HCT116 (cell line): Measurements from ENCODE around the gene ASIC1. TPM values are rescaled to one million over a fixed set of nuclear protein-coding genes. Genes with fewer than 3 reads are reported as not detected.

Source experiments
- ATAC-seq: fragments of 200-7000 bp; cut with Tn5 transposase; 2 replicates; pipeline ENCODE4 v1.9.1; 2020; ENCODE audit warnings: mild to moderate bottlenecking, moderate library complexity
- BruUV-seq: library from RNA; stranded (reverse); fragments of 400-500 nt; replicated peaks from 2 replicates; lab custom pipeline; 2021; lab: Mats Ljungman, UMichigan
- CTCF ChIA-PET: fragments of 300-600 bp; sonication (Branson Sonifier 250); formaldehyde crosslinking; loops from one replicate; lab custom pipeline; 2021; ENCODE audit warnings: antibody characterized with exemption; lab: Charles Lee
- POLR2A ChIA-PET: fragments of 300-600, 350-600 bp; sonication (Branson Sonifier 250); formaldehyde crosslinking; loops from one replicate; lab custom pipeline; 2021; ENCODE audit warnings: antibody characterized with exemption; lab: Charles Lee
- RAD21 ChIA-PET, 2 experiments: fragments of 300-600 bp; sonication (Branson Sonifier 250); formaldehyde crosslinking; loops; one replicate each; lab custom pipeline; 2023; ENCODE audit warnings: low total read pairs in 2 of 2; ENCODE audit not compliant: uncharacterized antibody in 2 of 2, unreplicated experiment in 2 of 2, low non-redundant PET in 1 of 2; lab: Charles Lee
- DNase-seq: peaks from one replicate; pipeline ENCODE4 v3.0.0-alpha.2; 2010; ENCODE audit warnings: low read depth, low spot score
- H2AFZ ChIP-seq: fragments of 200-600 bp; shearing (Covaris generic), sonication (generic); 2 replicates; pipeline ENCODE4 v1.6.1; 2017; ENCODE audit warnings: low read depth, mixed run types, mixed read lengths, antibody characterized with exemption, low read length; ENCODE audit not compliant: poor library complexity, severe bottlenecking
- H3K27ac ChIP-seq: 2 replicates; pipeline ENCODE4 v1.5.1; 2012; ENCODE audit warnings: low read depth, low read length
- H3K27me3 ChIP-seq: fragments of 200-600 bp; sonication (generic); 2 replicates; pipeline ENCODE4 v1.6.1; 2016; ENCODE audit warnings: mixed run types, low read length, mixed read lengths; ENCODE audit not compliant: insufficient read depth
- H3K36me3 ChIP-seq, 2 experiments: fragments of 200-500 bp in 1 of 2; fragments of 200-600 bp in 1 of 2; sonication (Bioruptor generic) in 1 of 2; sonication (generic) in 1 of 2; 2 replicates each; pipeline versions ENCODE4 v1.5.1 to v1.6.1; 2014 to 2016; ENCODE audit warnings: low read length in 2 of 2, inconsistent platforms in 1 of 2, mixed read lengths in 1 of 2, mixed run types in 1 of 2; ENCODE audit not compliant: insufficient read depth in 2 of 2, control insufficient read depth in 1 of 2
- H3K4me1 ChIP-seq, 2 experiments: fragments of 200-600 bp in 1 of 2; sonication (generic) in 1 of 2; 2 replicates each; pipeline versions ENCODE4 v1.5.1 to v1.6.1; 2012 to 2017; ENCODE audit warnings: low read length in 2 of 2, inconsistent platforms in 1 of 2, mild to moderate bottlenecking in 1 of 2, mixed read lengths in 1 of 2, mixed run types in 1 of 2, moderate library complexity in 1 of 2; ENCODE audit not compliant: insufficient read depth in 2 of 2, control insufficient read depth in 1 of 2
- H3K4me2 ChIP-seq: fragments of 200-600 bp; sonication (generic); 2 replicates; pipeline ENCODE4 v1.6.1; 2017; ENCODE audit warnings: mixed run types, low read length, mixed read lengths
- H3K4me3 ChIP-seq, 2 experiments: fragments of 200-600 bp in 1 of 2; sonication (generic) in 1 of 2; replicated peaks in 1 of 2; 2 replicates each; pipeline ENCODE4 v1.5.1; 2011 to 2016; ENCODE audit warnings: low read length in 2 of 2, control low read depth in 1 of 2, low read depth in 1 of 2, mild to moderate bottlenecking in 1 of 2, mixed read lengths in 1 of 2, mixed run types in 1 of 2
- H3K79me2 ChIP-seq: fragments of 200-600 bp; sonication (generic); 2 replicates; pipeline ENCODE4 v1.6.1; 2017; ENCODE audit warnings: mild to moderate bottlenecking, mixed run types, low read length, moderate library complexity, mixed read lengths; ENCODE audit not compliant: insufficient read depth
- H3K9ac ChIP-seq: fragments of 200-600 bp; sonication (generic); 2 replicates; pipeline ENCODE4 v1.6.1; 2016; ENCODE audit warnings: low read length, mixed read lengths
- H3K9me2 ChIP-seq: fragments of 200-600 bp; sonication (generic), shearing (Covaris generic); 2 replicates; pipeline ENCODE4 v1.6.1; 2017; ENCODE audit warnings: mixed run types, mild to moderate bottlenecking, moderate library complexity; ENCODE audit not compliant: insufficient read depth
- H3K9me3 ChIP-seq, 2 experiments: fragments of 200-500 bp in 1 of 2; fragments of 200-600 bp in 1 of 2; sonication (Bioruptor generic) in 1 of 2; sonication (generic) in 1 of 2; 2 replicates each; pipeline ENCODE4 v1.6.1; 2014 to 2017; ENCODE audit warnings: low read length in 2 of 2, mixed read lengths in 2 of 2, inconsistent platforms in 1 of 2, low read depth in 1 of 2, mild to moderate bottlenecking in 1 of 2, mixed run types in 1 of 2, moderate library complexity in 1 of 2; ENCODE audit not compliant: control insufficient read depth in 1 of 2, insufficient read depth in 1 of 2
- H4K20me1 ChIP-seq: fragments of 200-600 bp; sonication (generic), shearing (Covaris generic); 2 replicates; pipeline ENCODE4 v1.6.1; 2017; ENCODE audit warnings: mixed run types, mild to moderate bottlenecking, moderate library complexity; ENCODE audit not compliant: insufficient read depth
- CBX3 ChIP-seq: IDR thresholded peaks from 2 replicates; pipeline ENCODE4 v1.6.1; 2012; ENCODE audit warnings: low read depth
- CTCF ChIP-seq, 3 experiments: fragments of 200-600 bp in 1 of 3; sonication (generic) in 1 of 3; IDR thresholded peaks in 2 of 3; conservative IDR thresholded peaks in 1 of 3; 2 replicates each; pipeline ENCODE4 v1.5.1; 2012 to 2017; ENCODE audit warnings: low read depth in 2 of 3, low read length in 2 of 3, antibody characterized with exemption in 1 of 3, borderline replicate concordance in 1 of 3, control low read depth in 1 of 3, mild to moderate bottlenecking in 1 of 3, mixed read lengths in 1 of 3, mixed run types in 1 of 3, moderate library complexity in 1 of 3; ENCODE audit not compliant: insufficient read depth in 1 of 3
- EGR1 ChIP-seq: IDR thresholded peaks from 2 replicates; pipeline ENCODE4 v1.6.1; 2012; ENCODE audit warnings: low read depth
- EZH2 ChIP-seq: fragments of 200-600 bp; sonication (generic); IDR thresholded peaks from 2 replicates; pipeline ENCODE4 v1.6.1; 2017; ENCODE audit warnings: antibody characterized with exemption, mixed run types
- FOSL1 ChIP-seq: IDR thresholded peaks from 2 replicates; pipeline ENCODE4 v1.6.1; 2012; ENCODE audit warnings: low read depth
- JUND ChIP-seq: IDR thresholded peaks from 2 replicates; pipeline ENCODE4 v1.6.1; 2012
- MAX ChIP-seq: IDR thresholded peaks from 2 replicates; pipeline ENCODE4 v1.6.1; 2012
- POLR2AphosphoS5 ChIP-seq: IDR thresholded peaks from 2 replicates; pipeline ENCODE4 v1.6.1; 2011; ENCODE audit warnings: mild to moderate bottlenecking, low read depth, low read length, moderate library complexity
- RAD21 ChIP-seq: IDR thresholded peaks from 2 replicates; pipeline ENCODE4 v1.6.1; 2012; ENCODE audit warnings: low read depth, mild to moderate bottlenecking
- REST ChIP-seq: IDR thresholded peaks from 2 replicates; pipeline ENCODE4 v1.6.1; 2012; ENCODE audit warnings: low read depth
- SIN3A ChIP-seq: IDR thresholded peaks from 2 replicates; pipeline ENCODE4 v1.6.1; 2012; ENCODE audit warnings: low read depth
- SP1 ChIP-seq: IDR thresholded peaks from 2 replicates; pipeline ENCODE4 v1.6.1; 2012; ENCODE audit warnings: low read depth
- SRF ChIP-seq: IDR thresholded peaks from 2 replicates; pipeline ENCODE4 v1.6.1; 2012; ENCODE audit warnings: low read depth
- TCF7L2 ChIP-seq: IDR thresholded peaks from 2 replicates; pipeline ENCODE4 v1.7.0; 2011; ENCODE audit warnings: borderline replicate concordance, inconsistent platforms; ENCODE audit not compliant: insufficient read depth, insufficient read length; ENCODE audit errors: extremely low read depth
- YY1 ChIP-seq: IDR thresholded peaks from 2 replicates; pipeline ENCODE4 v1.6.1; 2011; ENCODE audit warnings: low read length, low read depth, moderate library complexity, mild to moderate bottlenecking; ENCODE audit not compliant: insufficient replicate concordance; ENCODE audit errors: extremely low read depth
- ZFX ChIP-seq: fragments of 450-650 bp; IDR thresholded peaks from 2 replicates; pipeline ENCODE4 v1.6.1; 2017
- ZNF274 ChIP-seq: fragments of 200-500 bp; sonication (Bioruptor generic); IDR thresholded peaks from 2 replicates; pipeline ENCODE4 v1.6.1; 2014; ENCODE audit warnings: mild to moderate bottlenecking, low read depth, low read length, inconsistent platforms
- intact Hi-C: fragments of 100-400 bp; cut with micrococcal nuclease; formaldehyde crosslinking; loops from 2 replicates; pipeline ENCODE4 v1.10.0; 2022
- total RNA-seq: library from RNA; stranded (reverse); gene quantifications from one replicate; pipeline ENCODE4 v1.2.1, GENCODE V29; 2021; ENCODE audit not compliant: unreplicated experiment

ASIC1 gene
- total RNA-seq, 1 experiment from 2014 or later = 28.9 TPM

GRCh38 chr12:50016501-50017475 is 40.6 kb upstream of the ASIC1 start:
- no peaks in the 10 kb centered on the region for H3K4me1 ChIP-seq
- no peak overlapping the region for H3K4me3 ChIP-seq
- no peaks in the 10 kb centered on the region; the same call in 1 of the 2 replicates for H4K20me1 ChIP-seq
- ChIA-PET POLR2A (no interaction called here), CTCF (interaction anchor here (2.2 kb wide), 1 partner anchor 22 kb away, joined by 5 read pairs; no protein-coding TSS in a partner anchor)
- BruUV-seq = no TSS peak
- no peak overlapping the region for H2AFZ ChIP-seq
- peaks cover 94% of the 10 kb centered on the region for H3K79me2 ChIP-seq
- ATAC-seq = no peak
- H3K27me3 ChIP-seq = no peaks in the 10 kb centered on the region
- H3K27ac ChIP-seq = no peak overlapping the region
- DNase-seq = no peak
- peaks cover 21 to 35% of the 10 kb centered on the region in 2 experiments for H3K36me3 ChIP-seq
- TF ChIP-seq SRF = no peak
- TF ChIP-seq CBX3 = no peak
- no peak for TF ChIP-seq MAX
- no peak for TF ChIP-seq FOSL1
- no peak for TF ChIP-seq SP1
- no peak for TF ChIP-seq EZH2
- no peak for TF ChIP-seq EGR1
- TF ChIP-seq CTCF (IDR thresholded peaks at IDR 0.05 in 2 of 3, conservative IDR thresholded peaks at IDR 0.05 in 1 of 3; ENCODE audit: borderline replicate concordance in 1 of 3, insufficient read depth in 1 of 3, low read depth in 2 of 3, low read length in 2 of 3) = no peak
- TF ChIP-seq ZNF274 = no peak
- TF ChIP-seq ZFX = no peak
- no peak for TF ChIP-seq SIN3A
- no peak for TF ChIP-seq REST
- no peak for TF ChIP-seq JUND
- TF ChIP-seq RAD21 = no peak
- no peak for TF ChIP-seq POLR2AphosphoS5
- no peak for TF ChIP-seq TCF7L2
- TF ChIP-seq YY1 = no peak
- TF ChIP-seq, all 23 proteins: peak for 0
- H3K4me2 ChIP-seq = no peak overlapping the region
- H3K9me2 ChIP-seq = no peaks in the 10 kb centered on the region
- RAD21 ChIA-PET = no interaction called here
- no peaks in the 10 kb centered on the region for H3K9me3 ChIP-seq
- intact Hi-C loops = no loop called here
- H3K9ac ChIP-seq = no peak overlapping the region
